Measurements from ENCODE around the gene NGF. TPM values are rescaled to one million over a fixed set of nuclear protein-coding genes. Genes with fewer than 3 reads are reported as not detected.

Gene NGF
- total and polyA plus RNA-seq, 11 donors: 0.94 to 13.6 (median 2.9) TPM

- Histone ChIP-seq H3K9me3 (no peaks in the 10 kb centered on the region), H3K27ac (peak overlapping the region in 5 of 12 donors; percentile 17 to 50 (median 35)), H3K27me3 (no peaks in the 10 kb centered on the region), H3K4me1 (peaks cover 0 to 44% (median 8%) of the 10 kb centered on the region in 12 donors), H3K36me3 (no peaks in the 10 kb centered on the region), H3K4me3 (no peak overlapping the region)
- ATAC-seq (peak in 3 of 4 donors; percentile 22 to 80 (median 79)), DNase-seq (peak in 2 of 5 donors; percentile 35 to 39)
- intact Hi-C loops (cut with DNase I): no loop called here
- WGBS, 4 donors: 49 to 76% (median 58%) methylated on average over 9 of the region's 9 CpGs
- no peak for TF ChIP-seq CTCF (IDR thresholded peaks at IDR 0.05)
- no peak for TF ChIP-seq POLR2A (IDR thresholded peaks at IDR 0.05)
Observed at GRCh38 chr1:115302390-115302961, 35.6 kb downstream of the NGF start.

GRCh38 chr1:115301438-115302020 lies 36.5 kb downstream of the NGF start:
- TF ChIP-seq CTCF (IDR thresholded peaks at IDR 0.05): no peak
- no peak for TF ChIP-seq POLR2A (IDR thresholded peaks at IDR 0.05)
- no peak overlapping the region for H3K4me3 ChIP-seq
- peak in 2 of 4 donors; percentile 22 to 67 for ATAC-seq
- DNase-seq: no peak
- no peaks in the 10 kb centered on the region for H3K36me3 ChIP-seq
- peaks cover 0 to 50% (median 12%) of the 10 kb centered on the region in 12 donors for H3K4me1 ChIP-seq
- WGBS, 4 donors: 76 to 83% (median 77%) methylated on average over 8 of the region's 8 CpGs
- peak overlapping the region in 5 of 12 donors; percentile 17 to 50 (median 32) for H3K27ac ChIP-seq
- H3K27me3 ChIP-seq: no peaks in the 10 kb centered on the region
- intact Hi-C loops (cut with DNase I): no loop called here
- no peaks in the 10 kb centered on the region for H3K9me3 ChIP-seq

- H3K4me1 ChIP-seq: peaks cover 0 to 45% (median 16%) of the 10 kb centered on the region in 12 donors
- no peak overlapping the region for H3K27ac ChIP-seq
- intact Hi-C loops (cut with DNase I): no loop called here
- H3K9me3 ChIP-seq: no peaks in the 10 kb centered on the region
- WGBS, 4 donors: 47 to 57% (median 53%) methylated on average over 8 of the region's 8 CpGs
- ATAC-seq (no peak), DNase-seq (no peak)
- no peak for TF ChIP-seq CTCF (IDR thresholded peaks at IDR 0.05)
- no peak for TF ChIP-seq POLR2A (IDR thresholded peaks at IDR 0.05)
- H3K4me3 ChIP-seq: no peak overlapping the region
- no peaks in the 10 kb centered on the region for H3K27me3 ChIP-seq
- H3K36me3 ChIP-seq: no peaks in the 10 kb centered on the region
Observed at GRCh38 chr1:115300087-115300876, 37.8 kb downstream of the NGF start.

- TF ChIP-seq POLR2A (IDR thresholded peaks at IDR 0.05) (no peak), CTCF (IDR thresholded peaks at IDR 0.05) (no peak)
- no peaks in the 10 kb centered on the region for H3K9me3 ChIP-seq
- 71 to 81% (median 73%) methylated on average over 2 of the region's 2 CpGs for WGBS, 4 donors
- peaks cover 0 to 43% (median 16%) of the 10 kb centered on the region in 12 donors for H3K4me1 ChIP-seq
- H3K27ac ChIP-seq: no peak overlapping the region
- ATAC-seq: no peak
- H3K36me3 ChIP-seq: no peaks in the 10 kb centered on the region
- DNase-seq: no peak
- H3K4me3 ChIP-seq: no peak overlapping the region
- intact Hi-C loops (cut with DNase I): no loop called here
- H3K27me3 ChIP-seq: no peaks in the 10 kb centered on the region
Observed at GRCh38 chr1:115299266-115299665, 38.8 kb downstream of the NGF start.

All from heart left ventricle (tissue), 16 donors.